Right ventricle myocardium superior (tissue), 1 donor: ENCODE measurements around the gene ALOXE3. TPM values are rescaled to one million over a fixed set of nuclear protein-coding genes. Genes with fewer than 3 reads are reported as not detected.

ENCODE experiments used
- ATAC-seq: fragments of 200-7000 bp; cut with Tn5 transposase; one replicate; pipeline ENCODE4 v1.9.1; 2020; ENCODE audit warnings: mild to moderate bottlenecking; ENCODE audit not compliant: poor library complexity
- DNase-seq: peaks from one replicate; pipeline ENCODE4 v3.0.0-alpha.2; 2020
- intact Hi-C: fragments of 100-400 bp; cut with DNase I; formaldehyde crosslinking; loops from one replicate; pipeline ENCODE4 v1.11.2; 2022
- microRNA-seq: library from miRNA; unstranded; fragments of <30 nt; microRNA quantifications from one replicate; pipeline ENCODE4 v1.2.0, GENCODE V29; 2020
- total RNA-seq: library from RNA; stranded (reverse); fragmentation: NEBNext Ultra II Directional; extraction: Animal tissue kit (Norgen Biotek cat#: 25700); gene quantifications from one replicate; pipeline ENCODE4 v1.2.1, GENCODE V29; 2021
- donor health status: DM: no; HTN: yes; CAD: no; lungs with severe emphysema.

The ALOXE3 gene
- total RNA-seq, 1 donor from 2014 or later, result not detected

DNA sequence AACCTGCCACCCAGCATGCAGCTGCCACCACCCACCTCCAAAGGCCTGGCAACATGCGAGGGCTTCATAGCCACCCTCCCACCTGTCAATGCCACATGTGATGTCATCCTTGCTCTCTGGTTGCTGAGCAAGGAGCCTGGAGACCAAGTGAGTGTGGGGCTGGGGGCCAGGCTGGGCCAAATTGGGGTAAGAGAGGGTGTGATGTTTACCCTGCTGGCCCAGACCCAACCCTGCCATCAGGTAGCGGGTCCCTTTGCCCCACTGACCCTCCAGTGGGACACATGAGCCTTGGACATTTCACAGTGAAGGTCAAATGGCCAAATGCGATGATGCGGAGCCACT lies 70.6 kb downstream of the ALOXE3 start:
- intact Hi-C loops, result no loop called here
- DNase-seq (no peak), ATAC-seq (no peak)

DNA sequence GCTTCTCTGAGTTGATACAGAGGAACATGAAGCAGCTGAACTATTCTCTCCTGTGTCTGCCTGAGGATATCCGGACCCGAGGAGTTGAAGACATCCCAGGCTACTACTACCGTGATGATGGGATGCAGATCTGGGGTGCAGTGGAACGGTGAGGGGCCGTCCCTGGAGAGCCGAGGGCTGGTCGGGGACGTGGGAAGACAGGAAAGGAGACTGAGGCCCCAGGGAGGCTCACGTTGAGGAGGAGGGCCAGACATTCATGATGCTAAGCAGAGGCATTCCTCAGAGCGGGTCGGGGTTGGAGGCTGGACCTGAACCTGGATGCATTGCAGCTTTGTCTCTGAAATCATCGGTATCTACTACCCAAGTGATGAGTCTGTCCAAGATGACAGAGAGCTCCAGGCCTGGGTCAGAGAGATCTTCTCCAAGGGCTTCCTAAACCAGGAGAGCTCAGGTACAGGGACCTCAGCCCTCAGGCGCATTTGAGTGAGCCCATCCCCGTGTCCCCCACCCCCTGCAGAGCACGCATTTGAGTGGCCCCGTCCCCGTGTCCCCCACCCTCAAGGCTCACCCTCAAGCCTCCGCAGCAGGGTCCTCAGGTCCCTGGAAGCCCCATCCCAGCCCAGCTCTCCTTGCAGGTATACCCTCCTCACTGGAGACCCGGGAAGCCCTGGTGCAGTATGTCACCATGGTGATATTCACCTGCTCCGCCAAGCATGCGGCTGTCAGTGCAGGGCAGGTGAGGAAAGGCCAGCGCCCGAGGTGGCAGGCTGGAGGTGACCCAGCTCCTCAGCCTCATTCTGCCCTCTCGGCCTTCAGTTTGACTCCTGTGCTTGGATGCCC lies 71.2 kb downstream of the ALOXE3 start:
- intact Hi-C loops, result no loop called here
- DNase-seq (no peak), ATAC-seq (no peak)

DNA sequence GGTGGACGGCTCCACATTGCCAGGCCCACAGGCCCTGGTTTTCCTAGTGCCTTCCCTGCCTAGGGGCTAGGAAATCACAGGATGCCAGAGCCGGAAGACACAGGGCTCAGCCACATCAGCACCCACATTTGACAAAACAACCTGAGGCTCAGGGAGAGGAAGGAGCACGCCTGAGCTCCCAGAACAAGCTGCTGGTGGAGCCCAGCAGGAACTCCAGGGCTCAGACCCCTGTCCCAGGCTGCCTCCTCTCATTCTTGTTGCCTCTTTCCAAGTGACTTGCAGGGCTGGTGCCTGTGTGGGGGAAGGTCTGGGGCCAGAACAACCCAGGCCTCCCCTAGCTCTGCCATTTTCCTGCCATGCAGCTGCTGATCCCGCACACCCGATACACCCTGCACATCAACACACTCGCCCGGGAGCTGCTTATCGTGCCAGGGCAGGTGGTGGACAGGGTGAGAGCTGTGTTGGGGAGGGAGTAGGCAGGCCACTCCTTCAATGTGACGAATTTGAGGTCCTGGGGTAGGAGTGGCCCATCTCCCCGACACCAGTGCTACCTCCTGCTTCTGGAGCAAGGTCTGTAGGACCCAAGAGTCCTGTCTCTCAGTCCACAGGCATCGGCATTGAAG lies 71.9 kb downstream of the ALOXE3 start:
- ATAC-seq, result no peak
- intact Hi-C loops, result no loop called here
- DNase-seq, result no peak

Small RNA genes within 50 kb of the gene (microRNA-seq; reads per million reads assigned to microRNA genes)
- gene MIR4314 (not detected), gene MIR6883 (1.9 reads per million)

Other genes with a start within 250 kb of the ALOXE3 start
- 13.7 TPM for gene CHD3, start 229.7 kb downstream of the ALOXE3 start, total RNA-seq
- 0.78 TPM for gene RNF227, start 202.2 kb downstream of the ALOXE3 start, total RNA-seq
- 0.38 TPM for gene KCNAB3, start 188.7 kb downstream of the ALOXE3 start, total RNA-seq
- gene TRAPPC1, start 186.6 kb downstream of the ALOXE3 start, total RNA-seq, result 110 TPM
- 8.8 TPM for gene CNTROB, start 186.3 kb downstream of the ALOXE3 start, total RNA-seq
- not detected for gene GUCY2D, start 115.9 kb downstream of the ALOXE3 start, total RNA-seq
- not detected for gene ALOX15B, start 79.5 kb downstream of the ALOXE3 start, total RNA-seq
- not detected for gene ALOX12B, start 30.8 kb downstream of the ALOXE3 start, total RNA-seq
- 0.13 TPM for gene HES7, start 5.6 kb upstream of the ALOXE3 start, total RNA-seq
- 124 TPM for gene PER1, start 33.9 kb upstream of the ALOXE3 start, total RNA-seq
- 54.8 TPM for gene VAMP2, start 44.4 kb upstream of the ALOXE3 start, total RNA-seq
- gene TMEM107, start 57.9 kb upstream of the ALOXE3 start, total RNA-seq, result 7.1 TPM
- 8.5 TPM for gene BORCS6, start 71.7 kb upstream of the ALOXE3 start, total RNA-seq
- 0.56 TPM for gene AURKB, start 92.1 kb upstream of the ALOXE3 start, total RNA-seq
- 13.0 TPM for gene CTC1, start 129.5 kb upstream of the ALOXE3 start, total RNA-seq
- gene PFAS, start 130.8 kb upstream of the ALOXE3 start, total RNA-seq, result 10.0 TPM
- 23.2 TPM for gene RANGRF, start 170.2 kb upstream of the ALOXE3 start, total RNA-seq
- gene SLC25A35, start 176.9 kb upstream of the ALOXE3 start, total RNA-seq, result 1.00 TPM
- gene ARHGEF15, start 191.7 kb upstream of the ALOXE3 start, total RNA-seq, result 17.2 TPM
- gene ODF4, start 221.3 kb upstream of the ALOXE3 start, total RNA-seq, result not detected